Measurements from ENCODE around the gene ARHGDIB. TPM values are rescaled to one million over a fixed set of nuclear protein-coding genes. Genes with fewer than 3 reads are reported as not detected.

ARHGDIB gene
- total RNA-seq, 1 donor from 2014 or later, result not detected

DNA sequence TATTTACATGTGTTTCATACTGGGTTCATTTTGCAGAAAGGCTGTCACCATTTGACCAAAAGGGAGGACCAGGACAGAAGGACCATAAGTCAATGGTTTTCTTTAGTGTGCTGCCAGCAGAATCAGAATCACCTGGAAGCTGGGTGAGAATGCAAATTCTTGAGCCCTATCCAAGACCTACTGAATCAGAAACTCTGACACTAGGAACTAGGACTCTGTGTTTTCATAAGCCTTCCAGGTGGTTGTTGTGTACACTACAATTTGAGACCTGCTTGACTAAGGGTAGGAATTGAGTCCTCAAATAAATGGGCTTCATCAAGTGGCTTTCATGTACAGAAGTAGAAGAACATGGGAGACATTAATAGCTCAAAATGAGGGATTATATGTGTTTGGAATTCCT, 43.7 kb upstream of the ARHGDIB start:
- Mint-ChIP-seq H3K27ac (no peak overlapping the region), H3K36me3 (no peaks in the 10 kb centered on the region), H3K27me3 (ENCODE audit: insufficient read depth, low read depth) (peaks cover 7% of the 10 kb centered on the region), H3K9me3 (no peaks in the 10 kb centered on the region), H3K4me3 (no peak overlapping the region), H3K4me1 (peaks cover 15% of the 10 kb centered on the region)
- no peak for DNase-seq (ENCODE audit: low spot score)
- no peaks in the 10 kb centered on the region for H3K9me3 ChIP-seq (ENCODE audit: low read depth)
- no peaks in the 10 kb centered on the region for H4K20me1 ChIP-seq (ENCODE audit: low read depth)
- H3K79me2 ChIP-seq (ENCODE audit: low read depth), result no peaks in the 10 kb centered on the region
- no peak overlapping the region for H3K27ac ChIP-seq
- H3F3A ChIP-seq (ENCODE audit: low read depth), result no peaks in the 10 kb centered on the region
- H3K4me2 ChIP-seq, result no peak overlapping the region
- no peaks in the 10 kb centered on the region for H3K27me3 ChIP-seq
- no peaks in the 10 kb centered on the region for H3K36me3 ChIP-seq
- H3K4me1 ChIP-seq, result peaks cover 12% of the 10 kb centered on the region
- no peak overlapping the region for H3K9ac ChIP-seq
- H3K4me3 ChIP-seq, result no peak overlapping the region
- no peak overlapping the region for H2AFZ ChIP-seq (replicated peaks)
- TF ChIP-seq EZH2phosphoT487 (IDR thresholded peaks at IDR 0.05), result no peak
- TF ChIP-seq CTCF (IDR thresholded peaks at IDR 0.05), result no peak
- no peak for TF ChIP-seq EZH2 (IDR thresholded peaks at IDR 0.05)

DNA sequence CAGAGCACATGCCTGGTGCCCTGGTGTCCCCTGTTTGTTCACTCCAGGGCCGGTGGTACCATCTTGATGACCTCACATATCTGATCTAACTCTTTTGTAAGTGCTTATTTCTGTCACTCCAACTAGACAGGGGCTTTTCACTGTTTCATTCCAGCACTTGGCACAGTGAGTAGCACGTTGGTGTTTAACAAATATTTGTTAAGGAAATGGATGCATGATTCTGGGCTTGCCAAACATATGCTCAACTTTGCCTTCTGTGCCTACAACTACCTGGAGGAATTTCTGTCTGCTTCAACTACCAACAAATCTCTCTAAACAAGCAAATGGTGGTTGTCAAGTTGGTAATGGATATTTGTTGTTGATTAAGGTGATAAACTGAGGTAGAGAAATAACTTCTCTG, 43.0 kb upstream of the ARHGDIB start:
- Histone ChIP-seq H3K36me3 (no peaks in the 10 kb centered on the region), H3K27me3 (no peaks in the 10 kb centered on the region), H3F3A (ENCODE audit: low read depth) (no peaks in the 10 kb centered on the region), H2AFZ (replicated peaks) (no peak overlapping the region), H3K4me2 (no peak overlapping the region), H3K4me3 (no peak overlapping the region), H3K9me3 (ENCODE audit: low read depth) (no peaks in the 10 kb centered on the region), H3K27ac (no peak overlapping the region), H4K20me1 (ENCODE audit: low read depth) (no peaks in the 10 kb centered on the region), H3K79me2 (ENCODE audit: low read depth) (no peaks in the 10 kb centered on the region), H3K4me1 (peaks cover 12% of the 10 kb centered on the region), H3K9ac (no peak overlapping the region)
- Mint-ChIP-seq H3K9me3 (no peaks in the 10 kb centered on the region), H3K36me3 (no peaks in the 10 kb centered on the region), H3K4me3 (no peak overlapping the region), H3K27me3 (ENCODE audit: insufficient read depth, low read depth) (peaks cover 7% of the 10 kb centered on the region), H3K27ac (no peak overlapping the region), H3K4me1 (peaks cover 15% of the 10 kb centered on the region)
- TF ChIP-seq EZH2 (IDR thresholded peaks at IDR 0.05), result no peak
- no peak for TF ChIP-seq EZH2phosphoT487 (IDR thresholded peaks at IDR 0.05)
- DNase-seq (ENCODE audit: low spot score), result no peak

DNA sequence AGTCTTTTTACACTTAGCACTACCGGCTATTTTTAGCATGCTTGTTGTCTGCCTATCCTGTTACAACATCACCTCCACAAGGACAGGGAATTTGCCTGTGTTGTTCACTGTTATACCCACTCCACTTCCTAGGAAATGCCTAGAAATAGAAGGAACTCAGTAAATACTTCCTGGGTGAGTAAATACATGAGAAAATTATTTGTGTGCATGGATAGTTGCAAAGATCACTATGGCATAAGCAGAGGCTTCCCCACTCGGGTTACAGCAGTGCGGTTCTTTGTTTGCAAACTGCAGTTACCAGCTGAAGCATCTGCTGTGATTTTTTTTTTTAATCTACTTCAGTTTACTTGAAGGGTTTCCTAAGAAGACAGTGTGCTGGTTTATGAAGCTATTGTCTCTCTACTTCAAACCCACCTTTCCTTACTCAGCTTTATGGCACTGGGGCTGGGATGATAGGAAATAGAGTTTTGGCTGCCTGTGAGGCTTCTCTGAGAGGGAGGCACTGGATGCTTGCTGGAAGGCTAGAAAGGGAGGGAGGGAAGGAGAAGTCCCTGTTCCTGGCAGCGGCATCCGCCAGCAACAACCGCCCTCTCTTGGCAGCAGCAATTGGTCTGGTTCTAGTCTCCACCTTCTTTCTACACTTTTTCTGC, 40.5 kb upstream of the ARHGDIB start:
- Histone ChIP-seq H3K4me3 (no peak overlapping the region), H3K4me1 (peaks cover 12% of the 10 kb centered on the region), H3K27ac (no peak overlapping the region), H3K27me3 (no peaks in the 10 kb centered on the region), H2AFZ (replicated peaks) (peak overlapping the region; percentile 99), H3F3A (ENCODE audit: low read depth) (no peaks in the 10 kb centered on the region), H3K36me3 (no peaks in the 10 kb centered on the region), H3K9ac (no peak overlapping the region), H3K4me2 (peak overlapping the region; percentile 31), H3K9me3 (ENCODE audit: low read depth) (no peaks in the 10 kb centered on the region), H3K79me2 (ENCODE audit: low read depth) (no peaks in the 10 kb centered on the region), H4K20me1 (ENCODE audit: low read depth) (no peaks in the 10 kb centered on the region)
- DNase-seq (ENCODE audit: low spot score), result peak; percentile 45
- Mint-ChIP-seq H3K4me1 (peaks cover 15% of the 10 kb centered on the region), H3K27ac (no peak overlapping the region), H3K4me3 (no peak overlapping the region), H3K36me3 (no peaks in the 10 kb centered on the region), H3K9me3 (no peaks in the 10 kb centered on the region), H3K27me3 (ENCODE audit: insufficient read depth, low read depth) (peaks cover 5% of the 10 kb centered on the region)
- TF ChIP-seq CTCF (IDR thresholded peaks at IDR 0.05) (no peak), EZH2phosphoT487 (IDR thresholded peaks at IDR 0.05) (no peak), EZH2 (IDR thresholded peaks at IDR 0.05) (no peak)

- Histone ChIP-seq H3K4me2 (no peak overlapping the region), H2AFZ (replicated peaks) (no peak overlapping the region), H3F3A (ENCODE audit: low read depth) (no peaks in the 10 kb centered on the region), H3K36me3 (no peaks in the 10 kb centered on the region), H4K20me1 (ENCODE audit: low read depth) (no peaks in the 10 kb centered on the region), H3K9ac (no peak overlapping the region), H3K4me3 (no peak overlapping the region), H3K27ac (no peak overlapping the region), H3K27me3 (no peaks in the 10 kb centered on the region), H3K4me1 (peaks cover 12% of the 10 kb centered on the region), H3K79me2 (ENCODE audit: low read depth) (no peaks in the 10 kb centered on the region), H3K9me3 (ENCODE audit: low read depth) (no peaks in the 10 kb centered on the region)
- Mint-ChIP-seq H3K36me3 (no peaks in the 10 kb centered on the region), H3K27me3 (ENCODE audit: insufficient read depth, low read depth) (peaks cover 3% of the 10 kb centered on the region), H3K27ac (no peak overlapping the region), H3K4me3 (no peak overlapping the region), H3K4me1 (peaks cover 11% of the 10 kb centered on the region), H3K9me3 (no peaks in the 10 kb centered on the region)
- no peak for DNase-seq (ENCODE audit: low spot score)
- TF ChIP-seq EZH2phosphoT487 (IDR thresholded peaks at IDR 0.05), result no peak
- TF ChIP-seq CTCF (IDR thresholded peaks at IDR 0.05), result no peak
- no peak for TF ChIP-seq EZH2 (IDR thresholded peaks at IDR 0.05)
Observed at GRCh38 chr12:15000575-15000974, 39.2 kb upstream of the ARHGDIB start.

Data from neural progenitor cell (in vitro differentiated cells).